Neural progenitor cell (in vitro differentiated cells): ENCODE measurements around the gene C1QB. TPM values are rescaled to one million over a fixed set of nuclear protein-coding genes. Genes with fewer than 3 reads are reported as not detected.
A peak's percentile ranks its signal among the peaks of the same experiment; 100 is the strongest.

Experiments used
- DNase-seq: peaks from one replicate; pipeline ENCODE4 v3.0.0-alpha.2; 2016; ENCODE audit warnings: low spot score
- H2AFZ ChIP-seq: fragments of 200-600 bp; sonication (generic); replicated peaks from 2 replicates; pipeline ENCODE4 v1.6.1; 2016; ENCODE audit warnings: antibody characterized with exemption
- H3F3A ChIP-seq: fragments of 200-600 bp; sonication (generic); 2 replicates; pipeline ENCODE4 v1.6.1; 2016; ENCODE audit warnings: antibody characterized with exemption, low read depth
- H3K27ac ChIP-seq: fragments of 200-600 bp; sonication (generic); 2 replicates; pipeline ENCODE4 v1.5.1; 2016; ENCODE audit warnings: mild to moderate bottlenecking
- H3K27me3 ChIP-seq: fragments of 200-600 bp; sonication (generic); 2 replicates; pipeline ENCODE4 v1.6.1; 2016; ENCODE audit warnings: mild to moderate bottlenecking, moderate library complexity
- H3K36me3 ChIP-seq: fragments of 200-600 bp; sonication (generic); 2 replicates; pipeline ENCODE4 v1.5.1; 2016
- H3K4me1 ChIP-seq: fragments of 200-600 bp; sonication (generic); 2 replicates; pipeline ENCODE4 v1.6.1; 2016; ENCODE audit warnings: mixed run types
- H3K4me2 ChIP-seq: fragments of 200-600 bp; sonication (generic); 2 replicates; pipeline ENCODE4 v1.6.1; 2016
- H3K4me3 ChIP-seq: fragments of 200-600 bp; sonication (generic); 2 replicates; pipeline ENCODE4 v1.5.1; 2016
- H3K79me2 ChIP-seq: fragments of 200-600 bp; sonication (generic); 2 replicates; pipeline ENCODE4 v1.6.1; 2016; ENCODE audit warnings: low read depth
- H3K9ac ChIP-seq: fragments of 200-600 bp; sonication (generic); 2 replicates; pipeline ENCODE4 v1.6.1; 2016
- H3K9me3 ChIP-seq: fragments of 200-600 bp; sonication (generic); 2 replicates; pipeline ENCODE4 v1.5.1; 2016; ENCODE audit warnings: low read depth
- H4K20me1 ChIP-seq: fragments of 200-600 bp; sonication (generic); 2 replicates; pipeline ENCODE4 v1.6.1; 2016; ENCODE audit warnings: low read depth
- H3K27ac Mint-ChIP-seq: 3 replicates; pipeline ENCODE4 v1.8.0; 2021; ENCODE audit warnings: mixed read lengths
- H3K27me3 Mint-ChIP-seq: 2 replicates; pipeline ENCODE4 v1.8.0; 2022; ENCODE audit warnings: low read depth, mild to moderate bottlenecking, inconsistent platforms, moderate library complexity, mixed read lengths; ENCODE audit not compliant: insufficient read depth
- H3K36me3 Mint-ChIP-seq: 3 replicates; pipeline ENCODE4 v1.8.0; 2021; ENCODE audit warnings: mixed read lengths
- H3K4me1 Mint-ChIP-seq: 3 replicates; pipeline ENCODE4 v1.8.0; 2021; ENCODE audit warnings: mixed read lengths
- H3K4me3 Mint-ChIP-seq: 3 replicates; pipeline ENCODE4 v1.8.0; 2021; ENCODE audit warnings: mild to moderate bottlenecking, moderate library complexity, mixed read lengths
- H3K9me3 Mint-ChIP-seq: 3 replicates; pipeline ENCODE4 v1.8.0; 2020; ENCODE audit warnings: mixed read lengths
- EZH2 ChIP-seq: fragments of 200-600 bp; sonication (generic); IDR thresholded peaks from 2 replicates; pipeline ENCODE4 v1.6.1; 2017; ENCODE audit warnings: antibody characterized with exemption, mild to moderate bottlenecking, moderate library complexity
- EZH2phosphoT487 ChIP-seq: fragments of 200-600 bp; sonication (generic); IDR thresholded peaks from 2 replicates; pipeline ENCODE4 v1.6.1; 2017; ENCODE audit warnings: antibody characterized with exemption
- total RNA-seq: library from RNA; depleted of rRNA; stranded (reverse); fragments of >200 nt; gene quantifications from 2 replicates; pipeline ENCODE4 v1.2.3, GENCODE V29; 2015; ENCODE audit warnings: low replicate concordance
- TF ChIP-seq, protein P1 (sequence below): fragments of 200-600 bp; sonication (generic); IDR thresholded peaks from 2 replicates; pipeline ENCODE4 v1.5.1; 2017; ENCODE audit warnings: antibody characterized with exemption, mild to moderate bottlenecking

C1QB gene
- total RNA-seq, 1 donor from 2014 or later = not detected

DNA sequence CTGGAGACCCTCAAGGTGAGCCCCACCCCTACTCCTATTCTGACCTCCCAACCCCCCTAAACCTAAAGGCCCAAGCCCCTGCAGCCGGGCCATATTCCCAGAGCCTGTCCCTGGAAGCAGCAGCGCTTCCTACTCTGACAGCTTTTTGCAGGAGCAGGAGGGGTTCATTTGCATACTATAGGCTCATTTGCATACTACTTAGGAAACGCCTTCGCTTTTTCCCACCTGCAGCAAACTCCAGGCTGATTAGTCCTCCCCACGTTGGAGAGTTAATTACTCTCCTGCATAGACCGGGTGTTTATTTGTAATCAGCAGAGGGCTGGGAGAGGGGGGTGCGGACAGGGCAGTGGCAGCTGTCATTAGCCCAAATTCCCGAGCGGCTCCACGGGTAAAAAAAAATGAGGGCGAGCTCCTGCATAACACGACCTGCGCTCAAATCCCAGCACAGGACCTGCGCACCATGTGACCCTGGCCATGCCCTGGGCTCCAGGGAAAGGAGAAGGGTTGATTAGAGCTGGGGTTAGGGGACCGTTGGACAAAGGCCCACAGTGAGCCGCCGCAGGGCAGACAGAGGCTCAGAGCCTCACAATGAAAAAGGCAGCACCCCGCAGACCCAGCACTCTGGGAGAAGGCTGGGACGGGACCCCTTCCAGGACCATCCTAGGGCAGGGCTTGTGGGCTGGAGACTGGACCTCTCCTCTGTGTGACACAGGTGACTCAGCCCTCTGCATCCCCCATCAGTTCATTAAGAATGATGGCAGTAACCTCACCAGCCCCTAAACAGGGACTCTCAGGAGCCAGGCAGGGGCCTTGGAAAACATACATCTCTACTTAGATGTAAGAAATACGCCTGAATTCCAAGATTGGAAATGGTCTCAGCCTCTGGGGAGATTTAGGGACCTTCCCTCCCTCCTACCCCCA is 26.5 kb upstream of the C1QB start:
- Histone ChIP-seq H4K20me1 (peaks cover 26% of the 10 kb centered on the region), H3K27ac (no peak overlapping the region), H3K79me2 (no peaks in the 10 kb centered on the region), H3K4me3 (no peak overlapping the region), H3K9me3 (no peaks in the 10 kb centered on the region), H3K4me1 (peaks cover 17% of the 10 kb centered on the region), H2AFZ (no peak overlapping the region), H3K4me2 (peak overlapping the region; percentile 28), H3K36me3 (no peaks in the 10 kb centered on the region), H3F3A (peaks cover 13% of the 10 kb centered on the region), H3K9ac (no peak overlapping the region), H3K27me3 (peaks cover 4% of the 10 kb centered on the region)
- peak; percentile 46 for DNase-seq
- Mint-ChIP-seq H3K27ac (no peak overlapping the region), H3K4me3 (no peak overlapping the region), H3K4me1 (peaks cover 14% of the 10 kb centered on the region), H3K9me3 (peaks cover 3% of the 10 kb centered on the region), H3K36me3 (no peaks in the 10 kb centered on the region), H3K27me3 (peaks cover 42% of the 10 kb centered on the region)
- TF ChIP-seq EZH2 = no peak
- TF ChIP-seq, protein P1, sequence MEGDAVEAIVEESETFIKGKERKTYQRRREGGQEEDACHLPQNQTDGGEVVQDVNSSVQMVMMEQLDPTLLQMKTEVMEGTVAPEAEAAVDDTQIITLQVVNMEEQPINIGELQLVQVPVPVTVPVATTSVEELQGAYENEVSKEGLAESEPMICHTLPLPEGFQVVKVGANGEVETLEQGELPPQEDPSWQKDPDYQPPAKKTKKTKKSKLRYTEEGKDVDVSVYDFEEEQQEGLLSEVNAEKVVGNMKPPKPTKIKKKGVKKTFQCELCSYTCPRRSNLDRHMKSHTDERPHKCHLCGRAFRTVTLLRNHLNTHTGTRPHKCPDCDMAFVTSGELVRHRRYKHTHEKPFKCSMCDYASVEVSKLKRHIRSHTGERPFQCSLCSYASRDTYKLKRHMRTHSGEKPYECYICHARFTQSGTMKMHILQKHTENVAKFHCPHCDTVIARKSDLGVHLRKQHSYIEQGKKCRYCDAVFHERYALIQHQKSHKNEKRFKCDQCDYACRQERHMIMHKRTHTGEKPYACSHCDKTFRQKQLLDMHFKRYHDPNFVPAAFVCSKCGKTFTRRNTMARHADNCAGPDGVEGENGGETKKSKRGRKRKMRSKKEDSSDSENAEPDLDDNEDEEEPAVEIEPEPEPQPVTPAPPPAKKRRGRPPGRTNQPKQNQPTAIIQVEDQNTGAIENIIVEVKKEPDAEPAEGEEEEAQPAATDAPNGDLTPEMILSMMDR = no peak
- no peak for TF ChIP-seq EZH2phosphoT487

DNA sequence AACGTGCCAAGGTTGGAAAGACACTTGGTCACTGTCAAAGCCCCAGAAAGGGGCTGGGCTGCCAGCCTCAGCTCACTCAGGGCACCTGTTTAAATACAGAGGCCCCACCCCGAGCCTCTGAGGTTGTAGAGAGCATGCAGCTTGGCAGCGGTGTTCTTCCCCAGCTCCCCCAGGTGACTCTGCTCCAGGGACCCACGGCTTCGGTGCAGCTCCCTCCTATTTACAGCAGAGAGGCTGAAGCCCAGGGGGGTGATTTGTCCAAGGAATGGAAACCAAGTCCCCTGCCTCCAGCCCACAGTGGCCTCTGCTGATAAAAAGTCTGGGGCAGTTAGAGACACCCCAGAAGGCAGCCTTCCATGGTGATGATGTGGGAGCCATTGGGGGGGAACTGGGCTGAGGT is 25.7 kb upstream of the C1QB start:
- peaks cover 26% of the 10 kb centered on the region for H4K20me1 ChIP-seq
- peaks cover 13% of the 10 kb centered on the region for H3F3A ChIP-seq
- H3K27ac ChIP-seq = no peak overlapping the region
- H3K36me3 ChIP-seq = no peaks in the 10 kb centered on the region
- H3K9ac ChIP-seq = no peak overlapping the region
- H3K4me1 ChIP-seq = peaks cover 17% of the 10 kb centered on the region
- no peaks in the 10 kb centered on the region for H3K36me3 Mint-ChIP-seq
- no peak overlapping the region for H3K27ac Mint-ChIP-seq
- no peak overlapping the region for H2AFZ ChIP-seq
- DNase-seq = no peak
- H3K4me3 ChIP-seq = no peak overlapping the region
- H3K27me3 ChIP-seq = peaks cover 4% of the 10 kb centered on the region
- no peaks in the 10 kb centered on the region for H3K79me2 ChIP-seq
- H3K4me3 Mint-ChIP-seq = no peak overlapping the region
- peaks cover 41% of the 10 kb centered on the region for H3K27me3 Mint-ChIP-seq
- H3K9me3 Mint-ChIP-seq = peaks cover 3% of the 10 kb centered on the region
- no peaks in the 10 kb centered on the region for H3K9me3 ChIP-seq
- no peak overlapping the region for H3K4me2 ChIP-seq
- TF ChIP-seq EZH2 (no peak), EZH2phosphoT487 (no peak)
- TF ChIP-seq, protein P1 = no peak
- H3K4me1 Mint-ChIP-seq = peaks cover 16% of the 10 kb centered on the region

DNA sequence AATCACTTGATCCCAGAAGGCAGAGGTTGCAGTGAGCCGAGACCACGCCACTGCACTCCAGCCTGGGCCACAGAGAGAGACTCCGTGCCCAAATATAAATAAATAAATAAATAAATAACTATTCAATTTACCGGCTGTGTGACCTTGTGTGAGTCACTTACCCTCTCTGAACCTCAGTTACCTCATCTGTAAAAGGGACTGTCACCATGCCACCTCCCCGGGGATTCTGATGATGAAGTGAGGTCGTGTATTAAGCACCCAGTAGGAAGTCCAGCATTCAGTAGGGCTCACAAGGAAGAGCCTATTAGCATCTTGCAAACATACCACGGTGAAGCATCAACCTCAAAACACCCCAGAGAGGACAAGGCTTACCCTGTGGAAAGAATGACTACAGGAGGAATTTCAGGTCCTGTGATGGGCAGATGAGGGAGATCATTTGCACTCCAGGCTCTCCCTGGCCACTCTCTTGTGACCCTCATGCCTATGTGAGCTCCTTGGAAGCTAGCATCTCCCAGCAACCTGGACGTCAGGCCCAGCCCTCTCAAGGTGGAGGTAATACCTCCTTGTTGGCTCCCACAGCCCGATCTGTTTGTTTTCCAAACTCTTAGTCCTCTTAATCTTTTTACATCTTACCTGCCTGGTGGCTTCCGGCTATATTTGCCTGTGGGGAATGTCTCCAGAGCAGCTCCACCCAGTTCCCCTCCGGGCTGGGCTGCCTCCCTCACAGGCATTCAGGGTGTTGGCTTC is 24.2 kb upstream of the C1QB start:
- H3K4me3 Mint-ChIP-seq = no peak overlapping the region
- Histone ChIP-seq H3K4me1 (peaks cover 17% of the 10 kb centered on the region), H3K9me3 (no peaks in the 10 kb centered on the region), H3K79me2 (no peaks in the 10 kb centered on the region), H3K27ac (no peak overlapping the region), H3K4me3 (no peak overlapping the region), H3K27me3 (peaks cover 4% of the 10 kb centered on the region), H3K4me2 (no peak overlapping the region), H3K9ac (no peak overlapping the region), H2AFZ (no peak overlapping the region), H4K20me1 (peaks cover 26% of the 10 kb centered on the region), H3F3A (peaks cover 13% of the 10 kb centered on the region), H3K36me3 (no peaks in the 10 kb centered on the region)
- no peak overlapping the region for H3K27ac Mint-ChIP-seq
- no peak for DNase-seq
- no peaks in the 10 kb centered on the region for H3K36me3 Mint-ChIP-seq
- peaks cover 46% of the 10 kb centered on the region for H3K27me3 Mint-ChIP-seq
- peaks cover 16% of the 10 kb centered on the region for H3K4me1 Mint-ChIP-seq
- no peak for TF ChIP-seq EZH2
- TF ChIP-seq, protein P1 = no peak
- H3K9me3 Mint-ChIP-seq = peaks cover 3% of the 10 kb centered on the region
